HEK293 (cell line): ENCODE results near the gene MSX1.

ENCODE experiments used
- EGR2 ChIP-seq: fragments of 450-650 bp; formaldehyde crosslinking; IDR thresholded peaks from 2 replicates; pipeline ENCODE4 v1.5.1; 2016; ENCODE audit warnings: low read depth, missing biosample characterization, missing genetic modification characterization
- GFI1B ChIP-seq: fragments of 450-650 bp; formaldehyde crosslinking; IDR thresholded peaks from 2 replicates; pipeline ENCODE4 v1.5.1; 2016; ENCODE audit warnings: missing biosample characterization, missing genetic modification characterization
- GLIS2 ChIP-seq: fragments of 450-650 bp; formaldehyde crosslinking; IDR thresholded peaks from 2 replicates; pipeline ENCODE4 v1.5.1; 2016; ENCODE audit warnings: missing biosample characterization, missing genetic modification characterization
- MEIS1 ChIP-seq: sonication (generic); formaldehyde crosslinking; IDR thresholded peaks from 2 replicates; pipeline ENCODE4 v1.8.1; 2022; ENCODE audit warnings: missing genetic modification reagents, mild to moderate bottlenecking, borderline replicate concordance
- YY1 ChIP-seq: fragments of 450-650 bp; formaldehyde crosslinking; IDR thresholded peaks from 2 replicates; pipeline ENCODE4 v1.5.1; 2018; ENCODE audit warnings: missing biosample characterization, missing genetic modification characterization
- ZBTB17 ChIP-seq: fragments of 450-650 bp; formaldehyde crosslinking; IDR thresholded peaks from 2 replicates; pipeline ENCODE4 v1.5.1; 2016; ENCODE audit warnings: missing biosample characterization, missing genetic modification characterization
- ZBTB8A ChIP-seq: fragments of 450-650 bp; formaldehyde crosslinking; IDR thresholded peaks from 2 replicates; pipeline ENCODE4 v1.5.1; 2016; ENCODE audit warnings: missing biosample characterization, missing genetic modification characterization
- ZFP69B ChIP-seq: fragments of 450-650 bp; formaldehyde crosslinking; IDR thresholded peaks from 2 replicates; pipeline ENCODE4 v1.5.1; 2016; ENCODE audit warnings: missing biosample characterization, missing genetic modification characterization
- ZNF16 ChIP-seq: fragments of 450-650 bp; formaldehyde crosslinking; IDR thresholded peaks from 2 replicates; pipeline ENCODE4 v1.5.1; 2016; ENCODE audit warnings: low read depth, missing biosample characterization, missing genetic modification characterization
- ZNF23 ChIP-seq: fragments of 450-650 bp; formaldehyde crosslinking; IDR thresholded peaks from 2 replicates; pipeline ENCODE4 v1.5.1; 2016; ENCODE audit warnings: missing biosample characterization, missing genetic modification characterization, borderline replicate concordance
- ZNF239 ChIP-seq: fragments of 450-650 bp; formaldehyde crosslinking; IDR thresholded peaks from 2 replicates; pipeline ENCODE4 v1.5.1; 2016; ENCODE audit warnings: missing biosample characterization, missing genetic modification characterization
- ZNF26 ChIP-seq: fragments of 450-650 bp; formaldehyde crosslinking; IDR thresholded peaks from 2 replicates; pipeline ENCODE4 v1.5.1; 2016; ENCODE audit warnings: missing biosample characterization, missing genetic modification characterization
- ZNF311 ChIP-seq: fragments of 450-650 bp; formaldehyde crosslinking; IDR thresholded peaks from 2 replicates; pipeline ENCODE4 v1.5.1; 2017; ENCODE audit warnings: missing biosample characterization, missing genetic modification characterization, borderline replicate concordance
- ZNF350 ChIP-seq: fragments of 450-650 bp; formaldehyde crosslinking; IDR thresholded peaks from 2 replicates; pipeline ENCODE4 v1.5.0; 2017; ENCODE audit warnings: missing biosample characterization, mild to moderate bottlenecking, missing genetic modification characterization
- ZNF37A ChIP-seq: fragments of 450-650 bp; IDR thresholded peaks from 2 replicates; pipeline ENCODE4 v1.5.1; 2018; ENCODE audit warnings: missing biosample characterization, missing genetic modification characterization
- ZNF404 ChIP-seq: fragments of 450-650 bp; formaldehyde crosslinking; IDR thresholded peaks from 2 replicates; pipeline ENCODE4 v1.5.1; 2017; ENCODE audit warnings: missing biosample characterization, missing genetic modification characterization
- ZNF416 ChIP-seq: fragments of 450-650 bp; formaldehyde crosslinking; IDR thresholded peaks from 2 replicates; pipeline ENCODE4 v1.5.1; 2016; ENCODE audit warnings: missing biosample characterization, missing genetic modification characterization
- ZNF518A ChIP-seq: fragments of 450-650 bp; formaldehyde crosslinking; conservative IDR thresholded peaks from 2 replicates; pipeline ENCODE4 v1.5.1; 2016; ENCODE audit warnings: low read depth, missing biosample characterization, missing genetic modification characterization
- ZNF549 ChIP-seq: fragments of 450-650 bp; IDR thresholded peaks from 2 replicates; pipeline ENCODE4 v1.5.1; 2018; ENCODE audit warnings: missing biosample characterization, missing genetic modification characterization, mild to moderate bottlenecking, inconsistent platforms, moderate library complexity
- ZNF571 ChIP-seq: fragments of 450-650 bp; formaldehyde crosslinking; IDR thresholded peaks from 2 replicates; pipeline ENCODE4 v1.5.0; 2017; ENCODE audit warnings: missing biosample characterization, missing genetic modification characterization
- ZNF585B ChIP-seq: fragments of 450-650 bp; formaldehyde crosslinking; IDR thresholded peaks from 2 replicates; pipeline ENCODE4 v1.5.1; 2016; ENCODE audit warnings: missing biosample characterization, missing genetic modification characterization
- ZNF645 ChIP-seq: fragments of 450-650 bp; formaldehyde crosslinking; IDR thresholded peaks from 2 replicates; pipeline ENCODE4; 2016; ENCODE audit warnings: missing biosample characterization, missing genetic modification characterization
- ZNF658 ChIP-seq: fragments of 450-650 bp; formaldehyde crosslinking; IDR thresholded peaks from 2 replicates; pipeline ENCODE4; 2016; ENCODE audit warnings: missing biosample characterization, missing genetic modification characterization
- ZNF692 ChIP-seq: fragments of 450-650 bp; formaldehyde crosslinking; IDR thresholded peaks from 2 replicates; pipeline ENCODE4 v1.5.1; 2016; ENCODE audit warnings: missing biosample characterization, missing genetic modification characterization

Gene MSX1

GRCh38 chr4:4881432-4881831 is 22.0 kb downstream of the MSX1 start (continued):
- no peak for TF ChIP-seq YY1
- no peak for TF ChIP-seq ZNF311
- no peak for TF ChIP-seq ZNF26
- no peak for TF ChIP-seq ZNF37A
- TF ChIP-seq ZNF658: no peak
- TF ChIP-seq ZFP69B (tag by site-specific recombination): no peak
- TF ChIP-seq GLIS2: no peak
- TF ChIP-seq ZNF518A: peak; percentile 47
- TF ChIP-seq ZNF585B (tag by site-specific recombination): no peak
- no peak for TF ChIP-seq ZNF16 (tag by site-specific recombination)
- no peak for TF ChIP-seq EGR2 (tag by site-specific recombination)
- TF ChIP-seq ZNF549 (tag by site-specific recombination): no peak
- TF ChIP-seq ZBTB8A (tag by site-specific recombination): no peak
- TF ChIP-seq MEIS1: no peak
- 0 out of 2 replicates have a peak, but pooled peaks have one; percentile 37 for TF ChIP-seq ZNF692 (tag by site-specific recombination)
- TF ChIP-seq ZNF416: no peak
- TF ChIP-seq ZNF23: no peak
- no peak for TF ChIP-seq ZNF239 (tag by site-specific recombination)
- TF ChIP-seq ZNF350 (tag by site-specific recombination): no peak
- TF ChIP-seq ZNF571 (tag by site-specific recombination): no peak
- no peak for TF ChIP-seq ZNF645 (tag by site-specific recombination)
- TF ChIP-seq ZBTB17 (tag by site-specific recombination): peak; percentile 51; the same call in 1 of the 2 replicates
- no peak for TF ChIP-seq ZNF404 (tag by site-specific recombination)
- no peak for TF ChIP-seq GFI1B
